K562 (cell line): Measurements from ENCODE around the gene CTDSPL. TPM values are rescaled to one million over a fixed set of nuclear protein-coding genes. Genes with fewer than 3 reads are reported as not detected.

Source experiments
- ATAC-seq: fragments of 200-7000 bp; cut with Tn5 transposase; 3 replicates; pipeline ENCODE4 v1.9.1; 2020; ENCODE audit warnings: moderate library complexity
- BruUV-seq: library from RNA; stranded (reverse); fragments of 400-500 nt; replicated peaks from 2 replicates; lab custom pipeline; 2021; lab: Mats Ljungman, UMichigan
- CTCF ChIA-PET: fragments of 300-600 bp; formaldehyde crosslinking; extraction: SDS; loops from one replicate; lab custom pipeline; 2021; ENCODE audit warnings: low intra/inter-chr PET ratio; lab: Yijun Ruan, JAX
- POLR2A ChIA-PET: fragments of 300-600, 350-650 bp; sonication (Branson Sonifier 250); formaldehyde crosslinking; extraction: SDS; loops from one replicate; lab custom pipeline; 2021; ENCODE audit warnings: antibody characterized with exemption, inconsistent platforms; lab: Yijun Ruan, JAX
- DNase-seq, 4 experiments: peaks; one replicate each; pipeline versions ENCODE4 v3.0.0 to v3.0.0-alpha.2; 2011 to 2018; ENCODE audit warnings: low spot score in 3 of 4, mixed read lengths in 3 of 4; ENCODE audit errors: extremely low read depth in 1 of 4
- FAIRE-seq: peaks from 2 replicates; lab custom pipeline; 2011; peaks lifted over from hg19 to GRCh38; lab: Jason Lieb, UNC
- H2AFZ ChIP-seq: 2 replicates; pipeline ENCODE4 v1.6.0; 2011; ENCODE audit warnings: low read depth, low read length, control low read depth, inconsistent platforms
- H3K27ac ChIP-seq: fragments of 200-600 bp; 3 replicates; pipeline ENCODE4 v1.8.0; 2011; ENCODE audit warnings: low read depth, mild to moderate bottlenecking, control low read depth, inconsistent platforms, low read length, moderate library complexity, mixed read lengths; ENCODE audit errors: extremely low read depth
- H3K27me3 ChIP-seq, 2 experiments: fragments of 300-600 bp in 1 of 2; 2 replicates in 1 of 2; 3 replicates in 1 of 2; pipeline versions ENCODE4 v1.6.0 to v1.8.0; 2011; ENCODE audit warnings: inconsistent platforms in 2 of 2, low read length in 2 of 2, mild to moderate bottlenecking in 1 of 2, mixed read lengths in 1 of 2, moderate library complexity in 1 of 2; ENCODE audit not compliant: control insufficient read depth in 2 of 2, insufficient read depth in 2 of 2
- H3K36me3 ChIP-seq: fragments of 300-600 bp; 3 replicates; pipeline ENCODE4 v1.8.0; 2011; ENCODE audit warnings: mild to moderate bottlenecking, low read length, inconsistent platforms; ENCODE audit not compliant: control insufficient read depth, insufficient read depth
- H3K4me1 ChIP-seq, 2 experiments: fragments of 200-600 bp in 1 of 2; replicated peaks in 1 of 2; 2 replicates in 1 of 2; 3 replicates in 1 of 2; pipeline versions ENCODE4 v1.5.1 to v1.8.0; 2011; ENCODE audit warnings: inconsistent platforms in 2 of 2, low read length in 2 of 2, mild to moderate bottlenecking in 1 of 2, mixed read lengths in 1 of 2, moderate library complexity in 1 of 2; ENCODE audit not compliant: control insufficient read depth in 2 of 2, insufficient read depth in 2 of 2
- H3K4me2 ChIP-seq: 2 replicates; pipeline ENCODE4 v1.6.1; 2011; ENCODE audit warnings: low read length, control low read depth, inconsistent platforms, mixed read lengths; ENCODE audit not compliant: insufficient read depth
- H3K4me3 ChIP-seq: fragments of 200-600 bp; sonication (generic), shearing (Covaris generic); 2 replicates; pipeline ENCODE4 v1.5.1; 2016; ENCODE audit warnings: control low read depth, inconsistent platforms
- H3K79me2 ChIP-seq: fragments of 200-600 bp; 3 replicates; pipeline ENCODE4 v1.8.0; 2011; ENCODE audit warnings: low read length, inconsistent platforms; ENCODE audit not compliant: control insufficient read depth, insufficient read depth
- H3K9ac ChIP-seq, 2 experiments: 2 replicates each; pipeline versions ENCODE4 v1.6.0 to v1.6.1; 2011; ENCODE audit warnings: low read depth in 2 of 2, low read length in 2 of 2, control low read depth in 1 of 2, inconsistent platforms in 1 of 2, mild to moderate bottlenecking in 1 of 2, mixed read lengths in 1 of 2; ENCODE audit not compliant: insufficient read depth in 1 of 2
- H3K9me1 ChIP-seq: one replicate; pipeline ENCODE4 v1.6.0; 2011; ENCODE audit warnings: inconsistent platforms, mild to moderate bottlenecking, low read length, moderate library complexity; ENCODE audit not compliant: control insufficient read depth, insufficient read depth
- H3K9me3 ChIP-seq: replicated peaks from 2 replicates; pipeline ENCODE4 v1.5.1; 2011; ENCODE audit warnings: low read depth, low read length, inconsistent platforms; ENCODE audit not compliant: control insufficient read depth, insufficient read depth
- H4K20me1 ChIP-seq: replicated peaks from 2 replicates; pipeline ENCODE4 v1.6.1; 2011; ENCODE audit warnings: low read length, inconsistent platforms, mixed read lengths; ENCODE audit not compliant: control insufficient read depth, insufficient read depth
- GABPA ChIP-seq: fragments of 200-800 bp; sonication (Bioruptor generic); conservative IDR thresholded peaks from 2 replicates; pipeline ENCODE4 v1.6.1; 2016; ENCODE audit warnings: low read depth, missing genetic modification characterization, missing compliant biosample characterization
- KAT8 ChIP-seq: fragments of 450-650 bp; IDR thresholded peaks from 2 replicates; pipeline ENCODE4 v1.6.1; 2016; ENCODE audit warnings: low read depth, mild to moderate bottlenecking
- RERE ChIP-seq: sonication (generic); formaldehyde crosslinking; IDR thresholded peaks from 2 replicates; pipeline ENCODE4 v1.8.0; 2023; ENCODE audit warnings: missing genetic modification reagents, mild to moderate bottlenecking, borderline replicate concordance
- STAT6 ChIP-seq: sonication (generic); formaldehyde crosslinking; IDR thresholded peaks from 2 replicates; pipeline ENCODE4 v1.8.1; 2023; ENCODE audit warnings: mild to moderate bottlenecking, missing genetic modification reagents
- TARDBP ChIP-seq: fragments of 450-650 bp; IDR thresholded peaks from 2 replicates; pipeline ENCODE4 v1.6.1; 2016
- TEAD1 ChIP-seq, 2 experiments: fragments of 450-650 bp in 1 of 2; sonication (generic) in 1 of 2; formaldehyde crosslinking; IDR thresholded peaks; 2 replicates each; pipeline versions ENCODE4 v1.4.0 to v1.8.0; 2020 to 2022; ENCODE audit warnings: mild to moderate bottlenecking in 2 of 2, missing genetic modification reagents in 1 of 2
- WGBS: fragments of 100-300 bp; shearing (Covaris generic); methylation state at CpG from one replicate; pipeline ENCODE4 v1.1.6; 2016; ENCODE audit warnings: low coverage, mixed read lengths; ENCODE audit not compliant: insufficient coverage; ENCODE audit errors: missing lambda C conversion rate; 5-methylcytosine and 5-hydroxymethylcytosine counted together
- in situ Hi-C: fragments of 300-500 bp; cut with MboI; formaldehyde crosslinking; loops from 4 replicates; pipeline ENCODE4 v1.15.0; 2018; ENCODE audit warnings: inconsistent platforms, mixed read lengths
- intact Hi-C: fragments of 100-400 bp; cut with micrococcal nuclease; formaldehyde crosslinking; loops from 2 replicates; pipeline ENCODE4 v1.14.2; 2022
- polyA plus RNA-seq, 8 experiments: library from polyadenylated mRNA; depleted of rRNA in 4 of 8; stranded (reverse) in 5 of 8; unstranded in 3 of 8; fragments of >200 nt; fragmentation: Nextera tagmentation in 2 of 8; fragmentation: Illumina TruSeq in 1 of 8; extraction: Ambion mirVana in 2 of 8; extraction: Trizol in 1 of 8; gene quantifications; 2 replicates each; pipeline versions ENCODE4 v1.2.1 to v1.2.3, GENCODE V29; 2011 to 2014; ENCODE audit warnings: inconsistent platforms in 1 of 8, missing spikeins in 1 of 8
- total RNA-seq, 7 experiments: library from RNA; depleted of rRNA in 6 of 7; stranded (reverse); fragments of >200 nt in 6 of 7; fragmentation: Illumina TruSeq in 2 of 7; extraction: Trizol in 2 of 7; gene quantifications; 2 replicates each; pipeline versions ENCODE4 v1.2.1 to v1.2.3, GENCODE V29; 2011 to 2021; ENCODE audit warnings: low replicate concordance in 1 of 7

The CTDSPL gene
- total and polyA plus RNA-seq, 9 of the 15 experiments (the other 6 are each of a cell fraction or from before 2014, with no cell fraction given), result 5.1 to 19.3 (median 11.3) TPM

GRCh38 chr3:37964716-37965115 is 103.0 kb downstream of the CTDSPL start:
- Histone ChIP-seq H3K4me2 (no peak overlapping the region), H3K9me3 (no peaks in the 10 kb centered on the region), H3K36me3 (no peaks in the 10 kb centered on the region), H2AFZ (no peak overlapping the region), H3K79me2 (no peaks in the 10 kb centered on the region), H3K4me1 (peaks cover 0 to 6% of the 10 kb centered on the region in 2 experiments; a peak in 2 of 5 replicates), H3K27me3 (0 out of 5 replicates have a peak, but pooled peaks cover 3 to 4% of the 10 kb centered on the region in 2 experiments), H3K27ac (no peak overlapping the region), H4K20me1 (no peaks in the 10 kb centered on the region), H3K9ac (no peak overlapping the region), H3K4me3 (no peak overlapping the region), H3K9me1 (peaks cover 2% of the 10 kb centered on the region)
- FAIRE-seq, result no peak
- WGBS, result 0% methylated on average over 1 of the region's 1 CpG
- in situ Hi-C loops (no loop called here), intact Hi-C loops (loop anchor here (5.0 to 10.0 kb wide), 2 partner anchors 410 to 1237 kb away; no protein-coding TSS in a partner anchor)
- no peak for ATAC-seq
- BruUV-seq, result no TSS peak
- ChIA-PET CTCF (no interaction called here), POLR2A (interaction anchor here (0.9 kb wide), 2 partner anchors 20 to 26 kb away, joined by 3 read pairs; no protein-coding TSS in a partner anchor)
- no peak for DNase-seq
- TF ChIP-seq GABPA (tag) (no peak), TARDBP (no peak), KAT8 (no peak), STAT6 (no peak), TEAD1 (CRISPR knock-in tag; IDR thresholded peaks at IDR 0.05) (no peak), RERE (no peak)
